Prostate gland (tissue), 2 donors: Measurements from ENCODE around the gene CHML.

Experiments used
- POLR2A ChIP-seq: fragments of 450-650 bp; IDR thresholded peaks from one replicate; pipeline ENCODE4 v1.6.1; 2016; ENCODE audit warnings: antibody characterized with exemption, mild to moderate bottlenecking
- POLR2AphosphoS5 ChIP-seq: sonication (generic); formaldehyde crosslinking; IDR thresholded peaks from one replicate; pipeline ENCODE4 v1.6.1; 2017; ENCODE audit warnings: antibody characterized with exemption
- TF ChIP-seq, protein P1 (sequence below), 4 experiments: fragments of 200-600 bp in 2 of 4; fragments of 450-650 bp in 2 of 4; sonication (generic) in 2 of 4; IDR thresholded peaks; 1 replicate in 3 of 4; 2 replicates in 1 of 4; pipeline ENCODE4 v1.5.1; 2016 to 2019; ENCODE audit warnings: antibody characterized with exemption in 4 of 4, mild to moderate bottlenecking in 2 of 4, moderate library complexity in 2 of 4

DNA sequence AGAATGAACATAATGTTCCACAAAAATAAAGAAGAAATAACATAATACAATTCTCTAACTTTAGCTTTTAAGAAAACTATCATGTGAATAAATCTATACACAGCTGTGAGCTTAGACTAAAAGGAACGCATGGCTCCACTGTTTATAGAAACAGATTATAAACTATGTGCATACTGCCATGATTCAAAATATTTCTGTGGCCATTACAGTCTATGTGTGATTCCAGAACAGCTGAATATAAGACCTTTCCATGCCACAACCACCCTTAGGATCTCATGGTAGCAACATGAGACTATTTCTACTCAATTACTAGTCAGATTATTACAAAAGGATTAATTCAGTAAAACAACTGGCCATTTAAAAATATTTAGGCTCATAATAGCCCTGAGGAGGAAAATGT, 3.9 kb downstream of the CHML start:
- TF ChIP-seq, protein P1, sequence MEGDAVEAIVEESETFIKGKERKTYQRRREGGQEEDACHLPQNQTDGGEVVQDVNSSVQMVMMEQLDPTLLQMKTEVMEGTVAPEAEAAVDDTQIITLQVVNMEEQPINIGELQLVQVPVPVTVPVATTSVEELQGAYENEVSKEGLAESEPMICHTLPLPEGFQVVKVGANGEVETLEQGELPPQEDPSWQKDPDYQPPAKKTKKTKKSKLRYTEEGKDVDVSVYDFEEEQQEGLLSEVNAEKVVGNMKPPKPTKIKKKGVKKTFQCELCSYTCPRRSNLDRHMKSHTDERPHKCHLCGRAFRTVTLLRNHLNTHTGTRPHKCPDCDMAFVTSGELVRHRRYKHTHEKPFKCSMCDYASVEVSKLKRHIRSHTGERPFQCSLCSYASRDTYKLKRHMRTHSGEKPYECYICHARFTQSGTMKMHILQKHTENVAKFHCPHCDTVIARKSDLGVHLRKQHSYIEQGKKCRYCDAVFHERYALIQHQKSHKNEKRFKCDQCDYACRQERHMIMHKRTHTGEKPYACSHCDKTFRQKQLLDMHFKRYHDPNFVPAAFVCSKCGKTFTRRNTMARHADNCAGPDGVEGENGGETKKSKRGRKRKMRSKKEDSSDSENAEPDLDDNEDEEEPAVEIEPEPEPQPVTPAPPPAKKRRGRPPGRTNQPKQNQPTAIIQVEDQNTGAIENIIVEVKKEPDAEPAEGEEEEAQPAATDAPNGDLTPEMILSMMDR (IDR thresholded peaks at IDR 0.05): no peak
- TF ChIP-seq POLR2A (no peak), POLR2AphosphoS5 (no peak)
